ENCODE results near the gene RASGRP1. TPM values are rescaled to one million over a fixed set of nuclear protein-coding genes. Genes with fewer than 3 reads are reported as not detected.

RASGRP1 gene
- total RNA-seq, 2 experiments from 2014 or later, result 66.6 to 69.7 TPM

GRCh38 chr15:38597219-38597800 lies 32.7 kb upstream of the RASGRP1 start:
- Mint-ChIP-seq H3K36me3 (ENCODE audit: low read depth) (no peaks in the 10 kb centered on the region), H3K4me3 (no peak overlapping the region), H3K27me3 (no peaks in the 10 kb centered on the region), H3K4me1 (ENCODE audit: low read depth) (peaks cover 6% of the 10 kb centered on the region), H3K9me3 (no peaks in the 10 kb centered on the region), H3K27ac (no peak overlapping the region)
- CTCF ChIA-PET, result no interaction called here
- Histone ChIP-seq H3K36me3 (ENCODE audit: insufficient read depth, low read length) (no peaks in the 10 kb centered on the region), H3K4me3 (ENCODE audit: low read length) (no peak overlapping the region), H3K4me1 (ENCODE audit: insufficient read depth, low read length) (no peaks in the 10 kb centered on the region), H3K27ac (ENCODE audit: low read depth in 1 of 2, low read length in 2 of 2) (no peak overlapping the region), H3K27me3 (ENCODE audit: control insufficient read depth in 1 of 2, insufficient read depth in 2 of 2, low read length in 2 of 2) (no peaks in the 10 kb centered on the region), H3K9me3 (ENCODE audit: control insufficient read depth in 1 of 2, insufficient read depth in 1 of 2, low read length in 2 of 2) (no peaks in the 10 kb centered on the region)
- TF ChIP-seq CTCF (IDR thresholded peaks at IDR 0.05), result no peak
- ATAC-seq (ENCODE audit: poor library complexity) (no peak), DNase-seq (no peak)
- intact Hi-C loops (cut with DNase I, micrococcal nuclease), result no loop called here
- POLR2A ChIA-PET, result interaction anchor here (0.6 to 0.7 kb wide), 2 partner anchors 30 to 57 kb away, joined by 3 read pairs; no protein-coding TSS in a partner anchor

- Mint-ChIP-seq H3K4me1 (ENCODE audit: low read depth) (peaks cover 6% of the 10 kb centered on the region), H3K4me3 (no peak overlapping the region), H3K27me3 (no peaks in the 10 kb centered on the region), H3K27ac (no peak overlapping the region), H3K9me3 (no peaks in the 10 kb centered on the region), H3K36me3 (ENCODE audit: low read depth) (no peaks in the 10 kb centered on the region)
- H3K4me3 ChIP-seq (ENCODE audit: low read length), result no peak overlapping the region
- CTCF ChIA-PET, result no interaction called here
- DNase-seq (no peak), ATAC-seq (ENCODE audit: poor library complexity) (no peak)
- POLR2A ChIA-PET, result no interaction called here
- H3K27me3 ChIP-seq (ENCODE audit: control insufficient read depth in 1 of 2, insufficient read depth in 2 of 2, low read length in 2 of 2), result no peaks in the 10 kb centered on the region
- no peak for TF ChIP-seq CTCF (IDR thresholded peaks at IDR 0.05)
- H3K36me3 ChIP-seq (ENCODE audit: insufficient read depth, low read length), result no peaks in the 10 kb centered on the region
- intact Hi-C loops (cut with DNase I, micrococcal nuclease), result no loop called here
- H3K27ac ChIP-seq (ENCODE audit: low read depth in 1 of 2, low read length in 2 of 2), result no peak overlapping the region
- H3K4me1 ChIP-seq (ENCODE audit: insufficient read depth, low read length), result no peaks in the 10 kb centered on the region
- H3K9me3 ChIP-seq (ENCODE audit: control insufficient read depth in 1 of 2, insufficient read depth in 1 of 2, low read length in 2 of 2), result no peaks in the 10 kb centered on the region
Observed at GRCh38 chr15:38593524-38593923, 28.9 kb upstream of the RASGRP1 start.

GRCh38 chr15:38589502-38589901 lies 24.9 kb upstream of the RASGRP1 start:
- ATAC-seq (ENCODE audit: poor library complexity), result no peak
- CTCF ChIA-PET, result no interaction called here

More at GRCh38 chr15:38589502-38589901, 24.9 kb upstream of the RASGRP1 start:
- Mint-ChIP-seq H3K9me3 (peaks cover 7% of the 10 kb centered on the region), H3K27me3 (no peaks in the 10 kb centered on the region), H3K27ac (no peak overlapping the region), H3K36me3 (ENCODE audit: low read depth) (no peaks in the 10 kb centered on the region), H3K4me3 (no peak overlapping the region), H3K4me1 (ENCODE audit: low read depth) (peaks cover 22% of the 10 kb centered on the region)
- TF ChIP-seq CTCF (IDR thresholded peaks at IDR 0.05), result no peak
- intact Hi-C loops (cut with DNase I, micrococcal nuclease), result no loop called here
- DNase-seq, result no peak
- Histone ChIP-seq H3K27me3 (ENCODE audit: control insufficient read depth in 1 of 2, insufficient read depth in 2 of 2, low read length in 2 of 2) (no peaks in the 10 kb centered on the region), H3K9me3 (ENCODE audit: control insufficient read depth in 1 of 2, insufficient read depth in 1 of 2, low read length in 2 of 2) (no peaks in the 10 kb centered on the region), H3K4me3 (ENCODE audit: low read length) (no peak overlapping the region), H3K36me3 (ENCODE audit: insufficient read depth, low read length) (no peaks in the 10 kb centered on the region), H3K4me1 (ENCODE audit: insufficient read depth, low read length) (peaks cover 5% of the 10 kb centered on the region), H3K27ac (ENCODE audit: low read depth in 1 of 2, low read length in 2 of 2) (no peak overlapping the region)
- POLR2A ChIA-PET, result no interaction called here
